ENCODE data around the gene ABR. TPM values are rescaled to one million over a fixed set of nuclear protein-coding genes. Genes with fewer than 3 reads are reported as not detected.

ABR gene
- polyA plus RNA-seq, 1 donor from 2014 or later, result 34.5 TPM

- Histone ChIP-seq H3K9me3 (ENCODE audit: low read length) (no peaks in the 10 kb centered on the region), H3K79me2 (replicated peaks; ENCODE audit: insufficient read depth, low read length) (no peaks in the 10 kb centered on the region), H3K4me3 (ENCODE audit: low read length) (no peak overlapping the region), H2AFZ (ENCODE audit: low read depth, low read length) (no peak overlapping the region), H3K27me3 (ENCODE audit: insufficient read depth, low read depth, low read length) (no peaks in the 10 kb centered on the region), H3K36me3 (ENCODE audit: insufficient read depth, low read length) (no peaks in the 10 kb centered on the region), H3K9ac (ENCODE audit: low read length) (no peak overlapping the region), H3K9me2 (ENCODE audit: insufficient read depth, low read length) (no peaks in the 10 kb centered on the region), H4K20me1 (ENCODE audit: insufficient read depth) (no peaks in the 10 kb centered on the region), H3F3A (ENCODE audit: insufficient read depth, low read length, poor library complexity, severe bottlenecking) (no peaks in the 10 kb centered on the region), H3K27ac (ENCODE audit: low read length) (no peak overlapping the region), H3K4me2 (ENCODE audit: low read length) (no peak overlapping the region)
- no peak for TF ChIP-seq POLR2AphosphoS5 (IDR thresholded peaks at IDR 0.05)
- no peak for TF ChIP-seq MXI1 (conservative IDR thresholded peaks at IDR 0.05; ENCODE audit: poor library complexity, severe bottlenecking)
- TF ChIP-seq REST (IDR thresholded peaks at IDR 0.05; ENCODE audit: borderline replicate concordance), result no peak
- no peak for TF ChIP-seq EP300 (conservative IDR thresholded peaks at IDR 0.05; ENCODE audit: poor library complexity, severe bottlenecking)
- TF ChIP-seq SMC3 (conservative IDR thresholded peaks at IDR 0.05; ENCODE audit: poor library complexity), result no peak
- no peak for TF ChIP-seq EZH2 (IDR thresholded peaks at IDR 0.05; ENCODE audit: borderline replicate concordance, insufficient read depth, low read length, poor library complexity, severe bottlenecking)
- no peak for TF ChIP-seq RAD21 (conservative IDR thresholded peaks at IDR 0.05)
- TF ChIP-seq TAF1 (IDR thresholded peaks at IDR 0.05; ENCODE audit: low read depth), result no peak
Observed at GRCh38 chr17:1047879-1048470, 131.8 kb downstream of the ABR start.

GRCh38 chr17:1047177-1047878 lies 132.5 kb downstream of the ABR start:
- Histone ChIP-seq H2AFZ (ENCODE audit: low read depth, low read length) (no peak overlapping the region), H3K4me2 (ENCODE audit: low read length) (no peak overlapping the region), H3K4me3 (ENCODE audit: low read length) (no peak overlapping the region), H3K36me3 (ENCODE audit: insufficient read depth, low read length) (peaks cover 4% of the 10 kb centered on the region), H3K79me2 (replicated peaks; ENCODE audit: insufficient read depth, low read length) (no peaks in the 10 kb centered on the region), H3F3A (ENCODE audit: insufficient read depth, low read length, poor library complexity, severe bottlenecking) (no peaks in the 10 kb centered on the region), H3K27ac (ENCODE audit: low read length) (no peak overlapping the region), H3K9ac (ENCODE audit: low read length) (no peak overlapping the region), H3K9me3 (ENCODE audit: low read length) (no peaks in the 10 kb centered on the region), H3K9me2 (ENCODE audit: insufficient read depth, low read length) (no peaks in the 10 kb centered on the region), H3K27me3 (ENCODE audit: insufficient read depth, low read depth, low read length) (no peaks in the 10 kb centered on the region), H4K20me1 (ENCODE audit: insufficient read depth) (no peaks in the 10 kb centered on the region)
- TF ChIP-seq REST (IDR thresholded peaks at IDR 0.05; ENCODE audit: borderline replicate concordance) (no peak), POLR2AphosphoS5 (IDR thresholded peaks at IDR 0.05) (no peak), RAD21 (conservative IDR thresholded peaks at IDR 0.05) (no peak), EP300 (conservative IDR thresholded peaks at IDR 0.05; ENCODE audit: poor library complexity, severe bottlenecking) (no peak), CTCF (IDR thresholded peaks at IDR 0.05; ENCODE audit: poor library complexity, severe bottlenecking) (no peak)
